Measurements from ENCODE around the gene DNAJC21.

The DNAJC21 gene

GRCh38 chr5:34929134-34929719 lies at the start of gene DNAJC21:
TSS of gene DNAJC21 (plus strand) at chr5:34929559. CDS start at chr5:34929820, 261 bp downstream.
- Histone ChIP-seq H3K36me3 (ENCODE audit: insufficient read depth, low read length) (peaks cover 24% of the 10 kb centered on the region), H3K79me2 (ENCODE audit: insufficient read depth, low read length) (peaks cover 48% of the 10 kb centered on the region), H3K9me3 (ENCODE audit: insufficient read depth, low read depth, low read length) (no peaks in the 10 kb centered on the region), H3F3A (ENCODE audit: low read depth) (peaks cover 5% of the 10 kb centered on the region; the same call in 1 of the 2 replicates), H3K9ac (ENCODE audit: low read depth, low read length, poor library complexity, severe bottlenecking) (peak within 1 kb of the TSS; percentile 92), H3K9me2 (replicated peaks; ENCODE audit: low read depth, low read length) (no peaks in the 10 kb centered on the region), H3K4me1 (ENCODE audit: insufficient read depth, low read length, poor library complexity, severe bottlenecking) (peaks cover 31% of the 10 kb centered on the region), H2AFZ (ENCODE audit: low read length) (peak within 1 kb of the TSS; percentile 88), H3K4me2 (ENCODE audit: low read depth, low read length, poor library complexity, severe bottlenecking) (peak within 1 kb of the TSS; percentile 76), H4K20me1 (ENCODE audit: insufficient read depth, low read length, poor library complexity, severe bottlenecking) (peaks cover 26% of the 10 kb centered on the region), H3K4me3 (ENCODE audit: low read length, poor library complexity, severe bottlenecking) (peak within 1 kb of the TSS; percentile 93), H3K27me3 (ENCODE audit: insufficient read depth, low read length, poor library complexity, severe bottlenecking) (no peaks in the 10 kb centered on the region)
- TF ChIP-seq CTCF (conservative IDR thresholded peaks at IDR 0.05; ENCODE audit: low read length) (no peak), EZH2phosphoT487 (IDR thresholded peaks at IDR 0.05; ENCODE audit: borderline replicate concordance) (no peak)

DNA sequence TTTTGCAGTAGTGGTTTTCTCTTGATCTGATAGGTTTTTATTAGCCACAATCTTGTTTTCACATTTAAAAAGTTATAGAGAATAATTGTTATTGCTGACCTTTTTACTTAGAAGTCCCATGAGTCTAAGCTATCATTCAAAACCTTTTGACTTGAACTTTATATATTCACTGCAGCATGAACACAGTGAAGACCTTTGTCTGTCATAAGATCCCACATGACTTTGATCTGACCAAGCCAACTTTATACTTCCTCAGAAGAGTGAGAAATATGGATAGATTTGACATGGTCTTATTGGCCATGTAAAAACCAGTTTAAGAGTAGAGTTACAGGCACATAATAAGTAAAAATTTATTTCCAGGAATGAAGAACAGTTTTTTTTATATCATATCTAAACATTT lies 48.1 kb upstream of the DNAJC21 start:
- H3K4me1 ChIP-seq (ENCODE audit: insufficient read depth, low read length, poor library complexity, severe bottlenecking) = no peaks in the 10 kb centered on the region
- no peak overlapping the region for H3K4me2 ChIP-seq (ENCODE audit: low read depth, low read length, poor library complexity, severe bottlenecking)
- H4K20me1 ChIP-seq (ENCODE audit: insufficient read depth, low read length, poor library complexity, severe bottlenecking) = no peaks in the 10 kb centered on the region

GRCh38 chr5:34886392-34887119 lies 42.8 kb upstream of the DNAJC21 start:
- Histone ChIP-seq H3K36me3 (ENCODE audit: insufficient read depth, low read length) (no peaks in the 10 kb centered on the region), H3K4me1 (ENCODE audit: insufficient read depth, low read length, poor library complexity, severe bottlenecking) (no peaks in the 10 kb centered on the region), H3K9me3 (ENCODE audit: insufficient read depth, low read depth, low read length) (no peaks in the 10 kb centered on the region), H3K9ac (ENCODE audit: low read depth, low read length, poor library complexity, severe bottlenecking) (no peak overlapping the region), H3K79me2 (ENCODE audit: insufficient read depth, low read length) (no peaks in the 10 kb centered on the region), H3K27me3 (ENCODE audit: insufficient read depth, low read length, poor library complexity, severe bottlenecking) (no peaks in the 10 kb centered on the region), H3K4me2 (ENCODE audit: low read depth, low read length, poor library complexity, severe bottlenecking) (no peak overlapping the region), H4K20me1 (ENCODE audit: insufficient read depth, low read length, poor library complexity, severe bottlenecking) (no peaks in the 10 kb centered on the region), H3F3A (ENCODE audit: low read depth) (no peaks in the 10 kb centered on the region), H3K4me3 (ENCODE audit: low read length, poor library complexity, severe bottlenecking) (no peak overlapping the region), H2AFZ (ENCODE audit: low read length) (no peak overlapping the region), H3K9me2 (replicated peaks; ENCODE audit: low read depth, low read length) (no peaks in the 10 kb centered on the region)
- TF ChIP-seq CTCF (conservative IDR thresholded peaks at IDR 0.05; ENCODE audit: low read length) (no peak), EZH2phosphoT487 (IDR thresholded peaks at IDR 0.05; ENCODE audit: borderline replicate concordance) (no peak)

More for the DNA sequence above, 48.1 kb upstream of the DNAJC21 start:
- Histone ChIP-seq H3K9me3 (ENCODE audit: insufficient read depth, low read depth, low read length) (peaks cover 11% of the 10 kb centered on the region; the same call in 1 of the 2 replicates), H3K9ac (ENCODE audit: low read depth, low read length, poor library complexity, severe bottlenecking) (no peak overlapping the region), H3K36me3 (ENCODE audit: insufficient read depth, low read length) (no peaks in the 10 kb centered on the region), H3F3A (ENCODE audit: low read depth) (no peaks in the 10 kb centered on the region), H3K79me2 (ENCODE audit: insufficient read depth, low read length) (no peaks in the 10 kb centered on the region), H3K9me2 (replicated peaks; ENCODE audit: low read depth, low read length) (no peaks in the 10 kb centered on the region), H3K27me3 (ENCODE audit: insufficient read depth, low read length, poor library complexity, severe bottlenecking) (no peaks in the 10 kb centered on the region), H3K4me3 (ENCODE audit: low read length, poor library complexity, severe bottlenecking) (no peak overlapping the region), H2AFZ (ENCODE audit: low read length) (no peak overlapping the region)
- no peak for TF ChIP-seq EZH2phosphoT487 (IDR thresholded peaks at IDR 0.05; ENCODE audit: borderline replicate concordance)
- no peak for TF ChIP-seq CTCF (conservative IDR thresholded peaks at IDR 0.05; ENCODE audit: low read length)

Data from Loucy (cell line).